ENCODE results near the gene PHF14.

DNA sequence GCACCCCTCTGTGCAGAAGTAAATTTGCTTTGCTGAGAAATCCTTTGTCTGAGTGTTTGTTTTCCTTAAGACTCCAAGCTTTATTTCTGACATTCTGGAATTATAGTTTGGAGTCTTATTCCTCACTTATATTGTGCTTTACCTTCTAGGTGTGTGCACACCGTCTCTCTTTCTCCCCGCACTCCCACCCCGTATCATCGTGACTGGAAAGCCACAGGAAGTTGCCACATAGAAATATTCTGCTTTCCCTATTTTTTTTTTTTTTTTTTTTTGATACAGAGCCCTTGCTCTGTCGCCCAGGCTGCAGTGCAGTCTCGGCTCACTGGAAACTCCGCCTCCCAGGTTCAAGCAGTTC is 109.5 kb downstream of the PHF14 start:
- TF ChIP-seq, protein P1, sequence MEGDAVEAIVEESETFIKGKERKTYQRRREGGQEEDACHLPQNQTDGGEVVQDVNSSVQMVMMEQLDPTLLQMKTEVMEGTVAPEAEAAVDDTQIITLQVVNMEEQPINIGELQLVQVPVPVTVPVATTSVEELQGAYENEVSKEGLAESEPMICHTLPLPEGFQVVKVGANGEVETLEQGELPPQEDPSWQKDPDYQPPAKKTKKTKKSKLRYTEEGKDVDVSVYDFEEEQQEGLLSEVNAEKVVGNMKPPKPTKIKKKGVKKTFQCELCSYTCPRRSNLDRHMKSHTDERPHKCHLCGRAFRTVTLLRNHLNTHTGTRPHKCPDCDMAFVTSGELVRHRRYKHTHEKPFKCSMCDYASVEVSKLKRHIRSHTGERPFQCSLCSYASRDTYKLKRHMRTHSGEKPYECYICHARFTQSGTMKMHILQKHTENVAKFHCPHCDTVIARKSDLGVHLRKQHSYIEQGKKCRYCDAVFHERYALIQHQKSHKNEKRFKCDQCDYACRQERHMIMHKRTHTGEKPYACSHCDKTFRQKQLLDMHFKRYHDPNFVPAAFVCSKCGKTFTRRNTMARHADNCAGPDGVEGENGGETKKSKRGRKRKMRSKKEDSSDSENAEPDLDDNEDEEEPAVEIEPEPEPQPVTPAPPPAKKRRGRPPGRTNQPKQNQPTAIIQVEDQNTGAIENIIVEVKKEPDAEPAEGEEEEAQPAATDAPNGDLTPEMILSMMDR (IDR thresholded peaks at IDR 0.05), result no peak
- no peak for TF ChIP-seq POLR2A (IDR thresholded peaks at IDR 0.05)

Measured in adrenal gland (tissue), 5 donors.